ENCODE results near the gene EDNRB.

DNA sequence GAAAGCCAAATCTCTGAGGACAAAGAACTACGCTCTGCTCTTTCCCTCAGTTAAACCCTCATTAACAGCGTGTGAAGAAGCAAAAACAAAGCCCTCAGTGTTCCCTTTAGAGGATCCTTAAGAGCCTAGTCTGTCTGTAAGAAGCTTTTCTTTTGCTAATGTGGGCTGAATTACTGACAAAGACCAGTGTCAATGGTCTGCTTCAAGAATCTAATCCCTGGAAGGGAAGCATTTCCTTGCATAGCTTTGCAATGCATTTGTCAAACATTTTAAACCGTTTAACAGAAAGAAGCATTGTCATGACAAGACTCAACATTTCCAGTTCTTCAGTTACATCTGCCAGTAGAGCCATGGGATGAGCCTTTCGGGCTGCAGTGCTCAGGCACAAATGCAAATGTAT is 64.9 kb downstream of the EDNRB start:
- TF ChIP-seq POLR2AphosphoS5 (IDR thresholded peaks at IDR 0.05) (no peak), EP300 (IDR thresholded peaks at IDR 0.05) (no peak), CTCF (IDR thresholded peaks at IDR 0.05) (no peak)

All from esophagus muscularis mucosa (tissue), 4 donors.